ENCODE measurements around the gene NDUFB6.

The NDUFB6 gene

GRCh38 chr9:32574858-32575257 lies 1.9 kb upstream of the NDUFB6 start:
- H3K9me3 ChIP-seq (ENCODE audit: insufficient read depth, low read length): no peaks in the 10 kb centered on the region

GRCh38 chr9:32573821-32574220 lies 862 bp upstream of the NDUFB6 start:
- Histone ChIP-seq H3K79me2 (ENCODE audit: low read length) (peaks cover 40% of the 10 kb centered on the region), H3K9me3 (ENCODE audit: insufficient read depth, low read length) (no peaks in the 10 kb centered on the region), H3K27me3 (ENCODE audit: low read depth, low read length) (no peaks in the 10 kb centered on the region), H4K20me1 (ENCODE audit: insufficient read depth, low read length) (peaks cover 4% of the 10 kb centered on the region; the same call in 1 of the 2 replicates), H3K9ac (ENCODE audit: low read length) (peak overlapping the region; percentile 93; the same call in 1 of the 2 replicates), H3K36me3 (replicated peaks; ENCODE audit: low read depth, low read length) (peaks cover 10% of the 10 kb centered on the region), H3K4me2 (ENCODE audit: low read length) (peak overlapping the region; percentile 94), H2AFZ (ENCODE audit: low read depth, low read length) (peak overlapping the region; percentile 61), H3K27ac (ENCODE audit: low read length) (no peak overlapping the region), H3K4me1 (ENCODE audit: low read length) (peaks cover 18% of the 10 kb centered on the region), H3K4me3 (ENCODE audit: low read length) (peak overlapping the region; percentile 97)
- no peak for TF ChIP-seq CTCF (IDR thresholded peaks at IDR 0.05; ENCODE audit: low read depth, low read length)
- no peak for TF ChIP-seq EZH2phosphoT487 (IDR thresholded peaks at IDR 0.05; ENCODE audit: low read depth)

More at GRCh38 chr9:32574858-32575257, 1.9 kb upstream of the NDUFB6 start:
- Histone ChIP-seq H3K36me3 (replicated peaks; ENCODE audit: low read depth, low read length) (peaks cover 8% of the 10 kb centered on the region), H3K4me3 (ENCODE audit: low read length) (no peak overlapping the region), H3K27me3 (ENCODE audit: low read depth, low read length) (no peaks in the 10 kb centered on the region), H2AFZ (ENCODE audit: low read depth, low read length) (no peak overlapping the region), H3K79me2 (ENCODE audit: low read length) (peaks cover 31% of the 10 kb centered on the region), H4K20me1 (ENCODE audit: insufficient read depth, low read length) (peaks cover 4% of the 10 kb centered on the region; the same call in 1 of the 2 replicates), H3K9ac (ENCODE audit: low read length) (no peak overlapping the region), H3K4me2 (ENCODE audit: low read length) (no peak overlapping the region), H3K4me1 (ENCODE audit: low read length) (peaks cover 24% of the 10 kb centered on the region), H3K27ac (ENCODE audit: low read length) (no peak overlapping the region)
- TF ChIP-seq CTCF (IDR thresholded peaks at IDR 0.05; ENCODE audit: low read depth, low read length): no peak
- no peak for TF ChIP-seq EZH2phosphoT487 (IDR thresholded peaks at IDR 0.05; ENCODE audit: low read depth)

GRCh38 chr9:32571969-32572899 lies 725 bp downstream of the NDUFB6 start:
- peak; percentile 82 for TF ChIP-seq CTCF (IDR thresholded peaks at IDR 0.05; ENCODE audit: low read depth, low read length)
- TF ChIP-seq EZH2phosphoT487 (IDR thresholded peaks at IDR 0.05; ENCODE audit: low read depth): no peak
- H3K79me2 ChIP-seq (ENCODE audit: low read length): peaks cover 46% of the 10 kb centered on the region
- H3K27ac ChIP-seq (ENCODE audit: low read length): peak overlapping the region; percentile 80
- peak overlapping the region; percentile 93 for H3K9ac ChIP-seq (ENCODE audit: low read length)
- peak overlapping the region; percentile 86 for H3K4me2 ChIP-seq (ENCODE audit: low read length)
- no peaks in the 10 kb centered on the region for H3K9me3 ChIP-seq (ENCODE audit: insufficient read depth, low read length)
- H3K4me3 ChIP-seq (ENCODE audit: low read length): peak overlapping the region; percentile 97
- peaks cover 18% of the 10 kb centered on the region for H3K4me1 ChIP-seq (ENCODE audit: low read length)
- H2AFZ ChIP-seq (ENCODE audit: low read depth, low read length): peak overlapping the region; percentile 74
- H3K27me3 ChIP-seq (ENCODE audit: low read depth, low read length): no peaks in the 10 kb centered on the region
- peaks cover 4% of the 10 kb centered on the region; the same call in 1 of the 2 replicates for H4K20me1 ChIP-seq (ENCODE audit: insufficient read depth, low read length)
- peaks cover 10% of the 10 kb centered on the region for H3K36me3 ChIP-seq (replicated peaks; ENCODE audit: low read depth, low read length)

- H3K36me3 ChIP-seq (replicated peaks; ENCODE audit: low read depth, low read length): peaks cover 16% of the 10 kb centered on the region
- peaks cover 46% of the 10 kb centered on the region for H3K79me2 ChIP-seq (ENCODE audit: low read length)
- H3K9ac ChIP-seq (ENCODE audit: low read length): no peak overlapping the region
- H3K4me2 ChIP-seq (ENCODE audit: low read length): no peak overlapping the region
- no peaks in the 10 kb centered on the region for H3K27me3 ChIP-seq (ENCODE audit: low read depth, low read length)
- H3K27ac ChIP-seq (ENCODE audit: low read length): no peak overlapping the region
- no peaks in the 10 kb centered on the region for H3K9me3 ChIP-seq (ENCODE audit: insufficient read depth, low read length)
- H3K4me3 ChIP-seq (ENCODE audit: low read length): no peak overlapping the region
- no peak overlapping the region for H2AFZ ChIP-seq (ENCODE audit: low read depth, low read length)
- H3K4me1 ChIP-seq (ENCODE audit: low read length): peaks cover 18% of the 10 kb centered on the region
- TF ChIP-seq CTCF (IDR thresholded peaks at IDR 0.05; ENCODE audit: low read depth, low read length) (no peak), EZH2phosphoT487 (IDR thresholded peaks at IDR 0.05; ENCODE audit: low read depth) (no peak)
- H4K20me1 ChIP-seq (ENCODE audit: insufficient read depth, low read length): peaks cover 4% of the 10 kb centered on the region; the same call in 1 of the 2 replicates
Observed at GRCh38 chr9:32570262-32570661, 2.7 kb downstream of the NDUFB6 start.

All from OCI-LY3 (cell line).